ENCODE measurements around the gene ERMARD. TPM values are rescaled to one million over a fixed set of nuclear protein-coding genes. Genes with fewer than 3 reads are reported as not detected.

The ERMARD gene
- total RNA-seq, 1 experiment from 2014 or later: 13.6 TPM

DNA sequence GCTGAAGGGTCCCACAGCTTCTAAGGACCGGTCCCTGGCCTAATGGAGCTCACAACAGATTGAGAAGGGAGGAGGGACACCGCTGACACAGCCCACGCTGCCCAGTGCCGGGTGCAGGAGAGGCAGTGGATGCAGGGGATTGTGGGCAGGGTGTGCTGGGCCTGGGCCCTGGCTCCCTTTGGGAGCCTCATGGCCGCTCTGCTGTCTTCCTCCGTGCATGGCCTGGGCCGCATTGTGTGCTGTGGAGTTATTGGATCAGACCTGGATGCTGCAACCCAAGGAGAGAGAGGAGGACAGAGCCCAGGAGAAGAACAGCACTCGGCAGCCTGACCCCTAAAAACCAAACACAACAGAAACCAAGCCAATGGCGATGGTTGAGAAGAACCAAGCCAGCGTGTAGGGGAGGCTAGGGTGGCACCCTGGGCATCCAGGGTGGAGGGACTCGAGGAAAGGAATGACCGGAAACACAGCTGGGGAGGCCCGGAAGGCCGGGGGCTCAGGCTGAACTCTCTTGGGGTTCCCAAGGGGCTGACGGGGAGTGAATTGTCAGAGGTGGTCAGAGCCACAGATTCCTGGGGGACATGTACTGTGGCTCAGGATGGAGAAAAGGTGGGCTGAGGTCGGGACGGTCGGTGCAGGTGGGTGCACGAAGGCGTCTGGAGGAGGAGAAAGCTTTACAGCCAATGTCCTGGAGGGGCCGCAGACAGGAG lies 41.0 kb downstream of the ERMARD start:
- no peak overlapping the region for H2AK5ac ChIP-seq (ENCODE audit: insufficient read length, low read length)
- H4K5ac ChIP-seq (ENCODE audit: insufficient read length, low read depth, low read length): no peak overlapping the region
- no peak overlapping the region for H4K8ac ChIP-seq (replicated peaks; ENCODE audit: insufficient read length, low read depth, low read length)
- no peak overlapping the region for H3K18ac ChIP-seq (ENCODE audit: insufficient read length, low read depth, low read length)
- H3K79me1 ChIP-seq (ENCODE audit: insufficient read depth, low read depth, low read length, poor library complexity, severe bottlenecking): no peaks in the 10 kb centered on the region
- H4K91ac ChIP-seq (ENCODE audit: insufficient read length, low read depth, low read length): no peak overlapping the region
- H2BK12ac ChIP-seq (ENCODE audit: insufficient read length, low read depth, low read length): no peak overlapping the region
- H3K56ac ChIP-seq (ENCODE audit: insufficient read length, low read depth, low read length): no peak overlapping the region
- no peaks in the 10 kb centered on the region for H4K20me1 ChIP-seq (ENCODE audit: control insufficient read depth, insufficient read depth, insufficient read length)
- Mint-ChIP-seq H3K4me3 (no peak overlapping the region; a peak in 1 of 5 replicates), H3K4me1 (peaks cover 20 to 23% of the 10 kb centered on the region in 2 experiments), H3K9me3 (no peaks in the 10 kb centered on the region), H3K27me3 (ENCODE audit: low read depth) (peaks cover 43% of the 10 kb centered on the region), H3K27ac (peak overlapping the region in 1 of 3 experiments; percentile 82; a peak in 1 of 7 replicates), H3K36me3 (ENCODE audit: insufficient read depth in 1 of 3, low read depth in 3 of 3) (no peaks in the 10 kb centered on the region)
- no peaks in the 10 kb centered on the region for H3K79me2 ChIP-seq (ENCODE audit: insufficient read depth, low read length)
- H2BK15ac ChIP-seq (ENCODE audit: low read depth, low read length): no peak overlapping the region
- no peak overlapping the region for H3T11ph ChIP-seq (ENCODE audit: low read length)
- peak; percentile 18 for DNase-seq
- H3K4ac ChIP-seq (ENCODE audit: low read depth, low read length): no peak overlapping the region
- no peak overlapping the region for H3K14ac ChIP-seq (ENCODE audit: insufficient read depth, low read length)
- H3K23ac ChIP-seq (ENCODE audit: insufficient read length, low read depth, low read length): no peak overlapping the region
- H2BK120ac ChIP-seq (ENCODE audit: low read depth, low read length, poor library complexity, severe bottlenecking): no peak overlapping the region
- no peak overlapping the region for H2BK20ac ChIP-seq (ENCODE audit: low read depth, low read length, poor library complexity, severe bottlenecking)
- no peak overlapping the region for H3K27ac ChIP-seq (ENCODE audit: insufficient read length, low read depth, low read length)
- WGBS (ENCODE audit: extremely low coverage, insufficient read length, low lambda C conversion rate): no CpG with 5 or more reads among the region's 21 CpGs
- TF ChIP-seq CTCF (conservative IDR thresholded peaks at IDR 0.05): no peak
- peaks cover 3% of the 10 kb centered on the region; the same call in 1 of the 2 replicates for H3K27me3 ChIP-seq (ENCODE audit: insufficient read depth, low read length)
- H2AFZ ChIP-seq (ENCODE audit: low read length): no peak overlapping the region
- H3K23me2 ChIP-seq (ENCODE audit: insufficient read length, low read depth, low read length, poor library complexity, severe bottlenecking): peaks cover 4% of the 10 kb centered on the region
- no peak overlapping the region for H2BK5ac ChIP-seq (ENCODE audit: insufficient read length, low read length)
- H3K4me1 ChIP-seq (ENCODE audit: insufficient read depth, low read length): no peaks in the 10 kb centered on the region
- no peak overlapping the region for H3K4me2 ChIP-seq (ENCODE audit: insufficient read depth, insufficient read length, low read length)
- no peak overlapping the region for H3K9ac ChIP-seq (ENCODE audit: extremely low read depth, insufficient read length, low read length)
- H3K9me3 ChIP-seq (ENCODE audit: control insufficient read depth, low read depth, low read length): no peaks in the 10 kb centered on the region
